ENCODE results near the gene ECEL1. TPM values are rescaled to one million over a fixed set of nuclear protein-coding genes. Genes with fewer than 3 reads are reported as not detected.

The ECEL1 gene
- total RNA-seq, 2 experiments from 2014 or later: not detected

GRCh38 chr2:232432598-232433184 lies 54.9 kb downstream of the ECEL1 start:
- H3K36me3 Mint-ChIP-seq (ENCODE audit: low read depth): no peaks in the 10 kb centered on the region
- no peak overlapping the region for H3K27ac Mint-ChIP-seq
- no peaks in the 10 kb centered on the region for H3K9me3 Mint-ChIP-seq
- CTCF ChIA-PET: no interaction called here
- POLR2A ChIA-PET: no interaction called here
- H3K4me1 Mint-ChIP-seq: no peaks in the 10 kb centered on the region
- peaks cover 5% of the 10 kb centered on the region for H3K27me3 Mint-ChIP-seq
- no peak overlapping the region for H3K4me3 Mint-ChIP-seq
- no peak for DNase-seq

DNA sequence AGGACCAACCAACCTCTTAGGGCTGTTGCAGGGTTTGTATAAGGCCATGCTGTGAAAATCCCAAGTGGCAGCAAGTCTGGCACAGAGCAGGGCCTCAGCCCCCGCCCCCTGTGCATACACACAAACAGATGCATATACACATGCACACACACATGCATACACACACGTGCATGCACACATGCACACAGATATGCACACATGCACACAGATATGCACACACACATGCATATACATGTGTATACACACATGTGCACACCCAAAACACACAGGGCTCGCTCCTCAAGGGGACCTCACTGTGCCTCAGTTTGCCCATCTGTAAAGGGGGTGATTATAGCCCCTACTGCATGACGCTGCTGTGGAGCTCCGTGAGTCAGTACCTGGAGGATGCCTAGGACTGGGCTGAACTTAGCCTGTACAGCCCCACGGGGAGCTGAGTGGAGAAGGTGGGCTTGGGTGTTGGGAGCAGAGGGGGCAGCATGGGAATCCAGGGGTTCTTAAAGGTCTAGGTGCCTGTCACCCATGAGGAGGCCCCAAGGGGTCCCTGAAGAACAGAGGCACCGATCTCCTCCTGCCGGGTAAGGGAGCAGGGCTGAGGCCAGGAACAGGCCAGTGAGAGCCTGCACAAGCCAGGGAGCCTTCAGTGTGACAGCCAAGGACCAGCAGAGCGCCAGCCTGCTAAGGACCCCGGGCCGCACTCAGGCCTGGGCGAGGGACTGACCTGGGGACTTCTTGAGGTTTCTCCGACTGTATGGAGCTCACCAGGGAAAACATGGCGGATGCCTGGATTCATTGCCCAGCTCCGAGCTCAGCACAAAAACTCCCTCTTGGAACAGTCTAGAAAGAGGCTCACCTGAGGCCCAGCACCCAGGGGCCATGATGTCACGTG lies 55.7 kb downstream of the ECEL1 start:
- H3K36me3 Mint-ChIP-seq (ENCODE audit: low read depth): no peaks in the 10 kb centered on the region

More for the DNA sequence above, 55.7 kb downstream of the ECEL1 start:
- ChIA-PET POLR2A (no interaction called here), CTCF (no interaction called here)
- no peaks in the 10 kb centered on the region for H3K4me1 Mint-ChIP-seq
- DNase-seq: no peak
- H3K9me3 Mint-ChIP-seq: no peaks in the 10 kb centered on the region
- peaks cover 3% of the 10 kb centered on the region for H3K27me3 Mint-ChIP-seq
- H3K27ac Mint-ChIP-seq: no peak overlapping the region
- H3K4me3 Mint-ChIP-seq: no peak overlapping the region

Other genes starting within 250 kb of the ECEL1 start
- gene ALPP, start 109.1 kb downstream of the ECEL1 start, total RNA-seq: not detected
- not detected for gene ALPG, start 81.0 kb downstream of the ECEL1 start, total RNA-seq
- gene ALPI, start 31.7 kb downstream of the ECEL1 start, total RNA-seq: not detected
- gene PRSS56, start 32.6 kb upstream of the ECEL1 start, total RNA-seq: not detected
- not detected for gene CHRND, start 38.3 kb upstream of the ECEL1 start, total RNA-seq
- gene CHRNG, start 51.9 kb upstream of the ECEL1 start, total RNA-seq: not detected
- gene TIGD1, start 62.7 kb upstream of the ECEL1 start, total RNA-seq: 1 to 10 TPM; 7.8 to 7.9 TPM
- gene EIF4E2, start 62.9 kb upstream of the ECEL1 start, total RNA-seq: 10 to 100 TPM; 72.8 to 74.6 TPM
- gene EFHD1, start 145.8 kb upstream of the ECEL1 start, total RNA-seq: 1 to 10 TPM; 2.0 to 2.7 TPM
- gene GIGYF2, start 209.5 kb upstream of the ECEL1 start, total RNA-seq: 10 to 100 TPM; 56.5 to 59.9 TPM

All from activated CD4-positive, alpha-beta memory T cell treated with anti-CD3 and anti-CD28 coated beads, Interleukin-2, amount 10 ng/mL, durations not matched to agents 7 days and 5 days (primary cell).